DOHH2 (cell line): ENCODE data around the gene PMIS2.

Experiments
- EZH2phosphoT487 ChIP-seq: fragments of 200-600 bp; sonication (generic); IDR thresholded peaks from 2 replicates; pipeline ENCODE4 v1.6.1; 2017; ENCODE audit warnings: borderline replicate concordance, mild to moderate bottlenecking, antibody characterized with exemption, low read length, moderate library complexity, mixed read lengths
- TF ChIP-seq, protein P1 (sequence below): fragments of 200-600 bp; sonication (generic); IDR thresholded peaks from one replicate; pipeline ENCODE4 v1.5.1; 2014; ENCODE audit warnings: antibody characterized with exemption, mild to moderate bottlenecking, low read depth, low read length; ENCODE audit not compliant: poor library complexity, severe bottlenecking

DNA sequence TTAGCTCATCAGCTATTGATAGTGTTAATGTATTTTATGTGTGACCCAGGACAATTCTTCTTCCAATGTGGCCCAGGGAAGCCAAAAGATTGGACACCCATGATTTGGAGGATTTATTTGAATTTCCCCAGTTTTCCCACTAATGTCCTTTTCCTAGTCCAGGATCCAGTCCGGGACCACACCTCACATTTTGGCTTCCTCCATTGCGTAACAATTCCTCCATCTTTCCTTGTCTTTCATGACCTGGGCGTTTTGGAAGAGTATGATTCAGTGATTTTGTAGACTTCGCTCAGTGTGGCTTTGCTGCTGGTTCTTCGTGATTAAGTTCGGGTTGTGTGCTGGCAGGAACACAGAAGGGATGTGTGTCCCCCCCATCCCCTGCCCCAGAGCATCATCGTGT is 19.2 kb upstream of the PMIS2 start:
- TF ChIP-seq, protein P1, sequence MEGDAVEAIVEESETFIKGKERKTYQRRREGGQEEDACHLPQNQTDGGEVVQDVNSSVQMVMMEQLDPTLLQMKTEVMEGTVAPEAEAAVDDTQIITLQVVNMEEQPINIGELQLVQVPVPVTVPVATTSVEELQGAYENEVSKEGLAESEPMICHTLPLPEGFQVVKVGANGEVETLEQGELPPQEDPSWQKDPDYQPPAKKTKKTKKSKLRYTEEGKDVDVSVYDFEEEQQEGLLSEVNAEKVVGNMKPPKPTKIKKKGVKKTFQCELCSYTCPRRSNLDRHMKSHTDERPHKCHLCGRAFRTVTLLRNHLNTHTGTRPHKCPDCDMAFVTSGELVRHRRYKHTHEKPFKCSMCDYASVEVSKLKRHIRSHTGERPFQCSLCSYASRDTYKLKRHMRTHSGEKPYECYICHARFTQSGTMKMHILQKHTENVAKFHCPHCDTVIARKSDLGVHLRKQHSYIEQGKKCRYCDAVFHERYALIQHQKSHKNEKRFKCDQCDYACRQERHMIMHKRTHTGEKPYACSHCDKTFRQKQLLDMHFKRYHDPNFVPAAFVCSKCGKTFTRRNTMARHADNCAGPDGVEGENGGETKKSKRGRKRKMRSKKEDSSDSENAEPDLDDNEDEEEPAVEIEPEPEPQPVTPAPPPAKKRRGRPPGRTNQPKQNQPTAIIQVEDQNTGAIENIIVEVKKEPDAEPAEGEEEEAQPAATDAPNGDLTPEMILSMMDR: no peak
- no peak for TF ChIP-seq EZH2phosphoT487
